DND-41 (cell line): ENCODE data around the gene SLC25A39.

ENCODE experiments used
- CTCF ChIP-seq: IDR thresholded peaks from 2 replicates; pipeline ENCODE4 v1.5.1; 2012; ENCODE audit warnings: borderline replicate concordance, low read length, moderate library complexity, mild to moderate bottlenecking; ENCODE audit not compliant: poor library complexity, severe bottlenecking; ENCODE audit errors: extremely low read depth
- EZH2 ChIP-seq: IDR thresholded peaks from 3 replicates; pipeline ENCODE4 v1.6.1; 2012; ENCODE audit warnings: borderline replicate concordance, low read depth, mild to moderate bottlenecking, moderate library complexity, low read length, inconsistent platforms; ENCODE audit not compliant: severe bottlenecking

GRCh38 chr17:44335968-44336367 lies 11.3 kb upstream of the SLC25A39 start:
- TF ChIP-seq EZH2 (no peak), CTCF (no peak)
